Calu3 (cell line): ENCODE measurements around the gene PTCD3. TPM values are rescaled to one million over a fixed set of nuclear protein-coding genes. Genes with fewer than 3 reads are reported as not detected.

Experiments used
- BruUV-seq: library from RNA; stranded (reverse); fragments of 400-500 nt; replicated peaks from 2 replicates; lab custom pipeline; 2021; lab: Mats Ljungman, UMichigan
- CTCF ChIA-PET: fragments of 300-600 bp; sonication (Branson Sonifier 250); formaldehyde crosslinking; loops from one replicate; lab custom pipeline; 2022; ENCODE audit warnings: antibody characterized with exemption; lab: Charles Lee
- DNase-seq: peaks from one replicate; pipeline ENCODE4 v3.0.0; 2022
- H3K27ac Mint-ChIP-seq: one replicate; pipeline ENCODE4 v1.8.0; 2022; ENCODE audit warnings: mixed read lengths; ENCODE audit not compliant: unreplicated experiment
- H3K27me3 Mint-ChIP-seq: one replicate; pipeline ENCODE4 v1.8.0; 2022; ENCODE audit warnings: mixed read lengths; ENCODE audit not compliant: unreplicated experiment
- H3K36me3 Mint-ChIP-seq: one replicate; pipeline ENCODE4 v1.8.0; 2022; ENCODE audit warnings: mild to moderate bottlenecking, moderate library complexity, mixed read lengths; ENCODE audit not compliant: insufficient read depth, unreplicated experiment
- H3K4me1 Mint-ChIP-seq: one replicate; pipeline ENCODE4 v1.8.0; 2022; ENCODE audit warnings: mild to moderate bottlenecking, low read depth, mixed read lengths; ENCODE audit not compliant: unreplicated experiment
- H3K4me3 Mint-ChIP-seq: one replicate; pipeline ENCODE4 v1.8.0; 2022; ENCODE audit warnings: mild to moderate bottlenecking, low read depth, moderate library complexity, mixed read lengths; ENCODE audit not compliant: unreplicated experiment
- H3K9me3 Mint-ChIP-seq: one replicate; pipeline ENCODE4 v1.8.0; 2022; ENCODE audit warnings: low read depth, mixed read lengths; ENCODE audit not compliant: unreplicated experiment
- CTCF ChIP-seq: fragments of 200-600 bp; IDR thresholded peaks from one replicate; pipeline ENCODE4 v1.8.0; 2022; ENCODE audit warnings: antibody characterized with exemption; ENCODE audit not compliant: unreplicated experiment
- intact Hi-C: fragments of 100-400 bp; cut with micrococcal nuclease; formaldehyde crosslinking; loops from one replicate; pipeline ENCODE4 v1.10.0; 2022; ENCODE audit not compliant: unreplicated experiment
- total RNA-seq: library from RNA; stranded (reverse); gene quantifications from 2 replicates; pipeline ENCODE4 v1.2.3, GENCODE V29; 2022

Gene PTCD3
- total RNA-seq, 1 experiment from 2014 or later: 113 TPM

- H3K27me3 Mint-ChIP-seq: no peaks in the 10 kb centered on the region
- CTCF ChIA-PET: no interaction called here
- H3K9me3 Mint-ChIP-seq: no peaks in the 10 kb centered on the region
- no peak overlapping the region for H3K27ac Mint-ChIP-seq
- no peak for TF ChIP-seq CTCF
- no peak for DNase-seq
- H3K36me3 Mint-ChIP-seq: peaks cover 25% of the 10 kb centered on the region
- intact Hi-C loops: no loop called here
- no peaks in the 10 kb centered on the region for H3K4me1 Mint-ChIP-seq
- no TSS peak for BruUV-seq
- no peak overlapping the region for H3K4me3 Mint-ChIP-seq
These were observed 33.7 kb upstream of the PTCD3 start for GRCh38 chr2:86072271-86072858.

DNA sequence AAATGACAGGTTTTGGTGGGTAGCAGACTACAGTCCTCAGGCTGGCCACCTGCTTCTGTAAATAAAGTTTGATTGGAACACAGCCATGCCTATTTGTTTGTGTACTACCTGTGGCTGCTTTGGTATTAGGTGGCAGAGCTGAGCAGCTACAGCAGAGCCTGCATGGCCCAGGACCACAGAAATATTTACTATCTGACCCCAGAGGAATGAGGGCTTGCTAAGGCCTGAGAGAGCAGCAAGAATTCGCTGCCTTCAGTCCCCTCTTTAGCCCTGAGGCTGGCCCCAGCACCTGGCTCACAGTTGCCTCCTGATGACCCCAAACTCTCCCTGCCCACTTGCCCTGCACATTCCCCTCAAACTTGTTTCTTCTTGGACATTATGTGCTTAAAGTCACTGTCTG, 32.8 kb upstream of the PTCD3 start:
- no peak for TF ChIP-seq CTCF
- intact Hi-C loops: no loop called here
- H3K9me3 Mint-ChIP-seq: no peaks in the 10 kb centered on the region
- no peak overlapping the region for H3K4me3 Mint-ChIP-seq
- no TSS peak for BruUV-seq
- H3K27me3 Mint-ChIP-seq: no peaks in the 10 kb centered on the region
- no peak overlapping the region for H3K27ac Mint-ChIP-seq
- H3K4me1 Mint-ChIP-seq: no peaks in the 10 kb centered on the region
- no peak for DNase-seq
- peaks cover 28% of the 10 kb centered on the region for H3K36me3 Mint-ChIP-seq
- CTCF ChIA-PET: no interaction called here

- TF ChIP-seq CTCF: no peak
- no peaks in the 10 kb centered on the region for H3K9me3 Mint-ChIP-seq
- no peaks in the 10 kb centered on the region for H3K4me1 Mint-ChIP-seq
- H3K36me3 Mint-ChIP-seq: peaks cover 28% of the 10 kb centered on the region
- H3K4me3 Mint-ChIP-seq: no peak overlapping the region
- BruUV-seq: no TSS peak
- CTCF ChIA-PET: no interaction called here
- no peak overlapping the region for H3K27ac Mint-ChIP-seq
- no peak for DNase-seq
- no peaks in the 10 kb centered on the region for H3K27me3 Mint-ChIP-seq
- intact Hi-C loops: no loop called here
These were observed 31.8 kb upstream of the PTCD3 start for GRCh38 chr2:86074256-86074655.

DNA sequence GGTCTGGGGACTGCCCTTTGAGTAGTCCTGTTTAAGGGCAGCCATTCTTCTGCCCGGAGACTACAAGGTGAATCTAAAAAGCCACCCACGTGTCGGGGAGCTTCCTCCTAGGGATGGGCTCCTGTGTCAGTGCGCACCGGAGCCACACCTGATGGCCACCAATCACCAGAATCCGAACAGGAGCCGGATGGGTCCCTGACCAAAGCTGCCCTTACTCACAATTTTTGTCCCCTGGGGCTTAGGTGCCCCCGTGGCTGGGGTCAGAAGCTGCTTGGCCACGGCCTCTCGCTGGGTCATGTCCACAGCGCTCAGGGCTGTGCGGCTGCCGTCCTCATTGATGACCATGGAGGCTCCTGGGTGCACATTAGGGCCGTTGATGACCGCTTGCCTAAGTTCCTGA, 31.2 kb upstream of the PTCD3 start:
- CTCF ChIA-PET: no interaction called here
- BruUV-seq: no TSS peak
- H3K36me3 Mint-ChIP-seq: peaks cover 28% of the 10 kb centered on the region
- intact Hi-C loops: no loop called here
- no peak for TF ChIP-seq CTCF
- H3K9me3 Mint-ChIP-seq: no peaks in the 10 kb centered on the region
- H3K4me3 Mint-ChIP-seq: no peak overlapping the region
- no peaks in the 10 kb centered on the region for H3K4me1 Mint-ChIP-seq
- no peaks in the 10 kb centered on the region for H3K27me3 Mint-ChIP-seq
- H3K27ac Mint-ChIP-seq: no peak overlapping the region
- DNase-seq: no peak
